IMR-90 (cell line): Measurements from ENCODE around the gene NR1D1. TPM values are rescaled to one million over a fixed set of nuclear protein-coding genes. Genes with fewer than 3 reads are reported as not detected.

ENCODE experiments used
- ATAC-seq: fragments of 200-7000 bp; cut with Tn5 transposase; 2 replicates; pipeline ENCODE4 v1.9.1; 2020; ENCODE audit warnings: low read depth, mild to moderate bottlenecking, moderate library complexity
- BruUV-seq: library from RNA; stranded (reverse); fragments of 400-500 nt; replicated peaks from 2 replicates; lab custom pipeline; 2021; lab: Mats Ljungman, UMichigan
- CTCF ChIA-PET: fragments of 300-600 bp; formaldehyde crosslinking; extraction: SDS; loops from one replicate; lab custom pipeline; 2021; ENCODE audit warnings: antibody characterized with exemption; lab: Yijun Ruan, JAX
- POLR2A ChIA-PET: fragments of 300-600 bp; sonication (Branson Sonifier 250); formaldehyde crosslinking; loops from one replicate; lab custom pipeline; 2022; ENCODE audit warnings: antibody characterized with exemption; ENCODE audit not compliant: unreplicated experiment; lab: Charles Lee
- DNase-seq: peaks from one replicate; pipeline ENCODE4 v3.0.0; 2013
- H2AFZ ChIP-seq: replicated peaks from 2 replicates; pipeline ENCODE3; 2013; ENCODE audit warnings: low read length, mild to moderate bottlenecking; ENCODE audit not compliant: poor library complexity
- H2AK5ac ChIP-seq: 2 replicates; pipeline ENCODE4 v1.6.1; 2013; ENCODE audit warnings: low read depth, low read length, inconsistent platforms
- H2AK9ac ChIP-seq: replicated peaks from 2 replicates; pipeline ENCODE3; 2013; ENCODE audit warnings: mild to moderate bottlenecking, low read depth, low read length, moderate library complexity; ENCODE audit not compliant: poor library complexity
- H2BK120ac ChIP-seq: 2 replicates; pipeline ENCODE4 v1.6.1; 2013; ENCODE audit warnings: low read depth, low read length, inconsistent platforms
- H2BK15ac ChIP-seq: 3 replicates; pipeline ENCODE4 v1.6.1; 2013; ENCODE audit warnings: low read depth, low read length, inconsistent platforms
- H2BK20ac ChIP-seq: 2 replicates; pipeline ENCODE4 v1.6.1; 2013; ENCODE audit warnings: low read depth, mild to moderate bottlenecking, inconsistent platforms, low read length, moderate library complexity
- H2BK5ac ChIP-seq: 2 replicates; pipeline ENCODE4 v1.6.1; 2013; ENCODE audit warnings: mild to moderate bottlenecking, low read depth, low read length, inconsistent platforms; ENCODE audit not compliant: poor library complexity, severe bottlenecking
- H3K14ac ChIP-seq: replicated peaks from 2 replicates; pipeline ENCODE4 v1.6.1; 2013; ENCODE audit warnings: low read depth, low read length, inconsistent platforms
- H3K18ac ChIP-seq: 2 replicates; pipeline ENCODE4 v1.6.1; 2013; ENCODE audit warnings: low read depth, low read length, control low read depth
- H3K23ac ChIP-seq: 2 replicates; pipeline ENCODE4 v1.6.1; 2013; ENCODE audit warnings: low read depth, low read length, inconsistent platforms
- H3K27ac ChIP-seq: 2 replicates; pipeline ENCODE4 v1.5.1; 2013; ENCODE audit warnings: mild to moderate bottlenecking, control low read depth, low read length; ENCODE audit not compliant: insufficient read depth
- H3K27me3 ChIP-seq: 2 replicates; pipeline ENCODE4 v1.6.1; 2013; ENCODE audit warnings: low read length; ENCODE audit not compliant: control insufficient read depth, insufficient read depth
- H3K36me3 ChIP-seq: 2 replicates; pipeline ENCODE4 v1.6.1; 2013; ENCODE audit warnings: low read length, mixed read lengths; ENCODE audit not compliant: control insufficient read depth, insufficient read depth
- H3K4ac ChIP-seq: 2 replicates; pipeline ENCODE4 v1.6.1; 2013; ENCODE audit warnings: low read depth, low read length, inconsistent platforms
- H3K4me1 ChIP-seq: 2 replicates; pipeline ENCODE4 v1.6.1; 2013; ENCODE audit warnings: low read length, mixed read lengths; ENCODE audit not compliant: control insufficient read depth, insufficient read depth
- H3K4me2 ChIP-seq: 2 replicates; pipeline ENCODE4 v1.6.1; 2013; ENCODE audit warnings: low read depth, mild to moderate bottlenecking, control low read depth, low read length, moderate library complexity
- H3K4me3 ChIP-seq: 2 replicates; pipeline ENCODE4 v1.5.1; 2013; ENCODE audit warnings: low read depth, mild to moderate bottlenecking, control low read depth, low read length, moderate library complexity; ENCODE audit not compliant: insufficient read depth
- H3K56ac ChIP-seq: 2 replicates; pipeline ENCODE4 v1.6.1; 2013; ENCODE audit warnings: low read length, inconsistent platforms; ENCODE audit not compliant: insufficient read depth; ENCODE audit errors: extremely low read depth
- H3K79me1 ChIP-seq, 2 experiments: 2 replicates each; pipeline ENCODE4 v1.6.1; 2013; ENCODE audit warnings: low read length in 2 of 2, inconsistent platforms in 1 of 2, low read depth in 1 of 2
- H3K9ac ChIP-seq: 2 replicates; pipeline ENCODE4 v1.6.1; 2013; ENCODE audit warnings: low read depth, low read length, control low read depth
- H3K9me1 ChIP-seq: 2 replicates; pipeline ENCODE4 v1.6.1; 2013; ENCODE audit warnings: low read length, inconsistent platforms; ENCODE audit not compliant: insufficient read depth
- H3K9me3 ChIP-seq: 2 replicates; pipeline ENCODE4 v1.6.1; 2013; ENCODE audit warnings: low read length; ENCODE audit not compliant: control insufficient read depth, insufficient read depth
- H4K20me1 ChIP-seq: 2 replicates; pipeline ENCODE4 v1.6.1; 2013; ENCODE audit warnings: low read length, inconsistent platforms; ENCODE audit not compliant: insufficient read depth
- H4K5ac ChIP-seq: 2 replicates; pipeline ENCODE4 v1.6.1; 2013; ENCODE audit warnings: mild to moderate bottlenecking, low read depth, low read length, control low read depth
- H4K8ac ChIP-seq, 2 experiments: 2 replicates each; pipeline ENCODE4 v1.6.1; 2013; ENCODE audit warnings: low read depth in 2 of 2, low read length in 2 of 2, control low read depth in 1 of 2, inconsistent platforms in 1 of 2
- H4K91ac ChIP-seq: 2 replicates; pipeline ENCODE4 v1.6.1; 2013; ENCODE audit warnings: low read depth, low read length, inconsistent platforms; ENCODE audit not compliant: insufficient read depth
- BHLHE40 ChIP-seq: fragments of 150-350 bp; IDR thresholded peaks from 2 replicates; pipeline ENCODE4 v1.6.1; 2016; ENCODE audit warnings: mild to moderate bottlenecking, low read depth, low read length
- CEBPB ChIP-seq: IDR thresholded peaks from 2 replicates; pipeline ENCODE4 v1.6.1; 2012; ENCODE audit warnings: low read depth, low read length, improper control_type of control experiment
- CHD1 ChIP-seq: IDR thresholded peaks from 2 replicates; pipeline ENCODE4 v1.6.1; 2012; ENCODE audit warnings: low read depth, low read length, improper control_type of control experiment
- CTCF ChIP-seq: conservative IDR thresholded peaks from 2 replicates; pipeline ENCODE4 v1.5.1; 2012; ENCODE audit warnings: mild to moderate bottlenecking, low read depth, low read length, improper control_type of control experiment
- ELK1 ChIP-seq: fragments of 150-350 bp; IDR thresholded peaks from 2 replicates; pipeline ENCODE4 v1.6.1; 2016; ENCODE audit warnings: low read depth, mild to moderate bottlenecking, low read length, moderate library complexity, borderline replicate concordance
- FOS ChIP-seq: fragments of 150-350 bp; IDR thresholded peaks from 2 replicates; pipeline ENCODE4 v1.6.1; 2016; ENCODE audit warnings: low read depth, low read length
- MAFK ChIP-seq: IDR thresholded peaks from 2 replicates; pipeline ENCODE4 v1.6.1; 2012; ENCODE audit warnings: low read depth, low read length, improper control_type of control experiment
- MAZ ChIP-seq: IDR thresholded peaks from 2 replicates; pipeline ENCODE4 v1.6.1; 2012; ENCODE audit warnings: low read depth, mild to moderate bottlenecking, low read length, improper control_type of control experiment, moderate library complexity, borderline replicate concordance
- MXI1 ChIP-seq: IDR thresholded peaks from 2 replicates; pipeline ENCODE4 v1.6.1; 2012; ENCODE audit warnings: low read depth, mild to moderate bottlenecking, low read length, moderate library complexity, borderline replicate concordance
- NFE2L2 ChIP-seq: fragments of 150-350 bp; IDR thresholded peaks from 2 replicates; pipeline ENCODE4 v1.6.1; 2016; ENCODE audit warnings: low read depth, mild to moderate bottlenecking, low read length
- POLR2A ChIP-seq: IDR thresholded peaks from 2 replicates; pipeline ENCODE4 v1.6.1; 2012; ENCODE audit warnings: mild to moderate bottlenecking, low read depth, low read length
- RAD21 ChIP-seq: IDR thresholded peaks from 2 replicates; pipeline ENCODE4 v1.6.1; 2012; ENCODE audit warnings: low read length, improper control_type of control experiment
- RCOR1 ChIP-seq: IDR thresholded peaks from 2 replicates; pipeline ENCODE4 v1.6.1; 2012; ENCODE audit warnings: mild to moderate bottlenecking, low read length, improper control_type of control experiment; ENCODE audit not compliant: insufficient replicate concordance
- RFX5 ChIP-seq: IDR thresholded peaks from 2 replicates; pipeline ENCODE4 v1.8.0; 2012; ENCODE audit warnings: low read depth, mild to moderate bottlenecking, low read length, moderate library complexity
- SMC3 ChIP-seq: fragments of 150-350 bp; IDR thresholded peaks from 2 replicates; pipeline ENCODE4 v1.6.1; 2016; ENCODE audit warnings: low read depth, mild to moderate bottlenecking, antibody characterized with exemption, low read length, moderate library complexity
- USF2 ChIP-seq: fragments of 150-350 bp; IDR thresholded peaks from 2 replicates; pipeline ENCODE4 v1.6.1; 2017; ENCODE audit warnings: mild to moderate bottlenecking, antibody characterized with exemption, low read length, low read depth
- WGBS, 2 experiments: methylation state at CpG; one replicate each; pipeline versions ENCODE4 v1.1.5 to v1.1.7; 2013; ENCODE audit warnings: missing lambda C conversion rate in 2 of 2; ENCODE audit not compliant: insufficient read length in 1 of 2; ENCODE audit errors: extremely low coverage in 2 of 2; 5-methylcytosine and 5-hydroxymethylcytosine counted together
- dilution Hi-C: fragments of 300-500 bp; cut with HindIII; formaldehyde crosslinking; loops from one replicate; pipeline ENCODE4 v1.14.3; 2018; ENCODE audit warnings: low sequenced_read_pairs; ENCODE audit not compliant: unreplicated experiment
- in situ Hi-C: fragments of 300-500 bp; cut with MboI; formaldehyde crosslinking; loops from 3 replicates; pipeline ENCODE4 v1.14.3; 2019; ENCODE audit warnings: low sequenced_read_pairs, inconsistent platforms, mixed read lengths
- intact Hi-C: fragments of 100-400 bp; cut with micrococcal nuclease; formaldehyde crosslinking; loops from 2 replicates; pipeline ENCODE4 v1.10.0; 2022
- polyA plus RNA-seq, 3 experiments: library from polyadenylated mRNA; depleted of rRNA; stranded (reverse); fragments of >200 nt; gene quantifications; 2 replicates each; pipeline ENCODE4 v1.2.3, GENCODE V29; 2012; ENCODE audit warnings: low replicate concordance in 1 of 3
- total RNA-seq: library from RNA; depleted of rRNA; stranded (reverse); fragments of >200 nt; gene quantifications from 2 replicates; pipeline ENCODE4 v1.2.3, GENCODE V29; 2012

NR1D1 gene
- total and polyA plus RNA-seq, 2 of the 4 experiments (the other 2 are of a cell fraction), result 0.36 to 7.2 TPM

GRCh38 chr17:40068129-40068581 is 32.2 kb downstream of the NR1D1 start:
- 54% methylated on average over 2 of the region's 4 CpGs; no CpG with 5 or more reads in 1 of the 2 experiments for WGBS, 2 experiments
- intact Hi-C loops, result loop anchor here (2.0 kb wide), 1 partner anchor 43 kb away; no protein-coding TSS in a partner anchor
- TF ChIP-seq CTCF (no peak), RCOR1 (no peak), MXI1 (no peak), CEBPB (no peak), RAD21 (no peak), ELK1 (no peak), FOS (no peak), CHD1 (no peak), SMC3 (no peak), MAFK (no peak), NFE2L2 (no peak), MAZ (no peak), RFX5 (no peak), POLR2A (no peak), BHLHE40 (no peak), USF2 (no peak)
- Histone ChIP-seq H4K20me1 (peaks cover 35% of the 10 kb centered on the region), H3K9me1 (peaks cover 52% of the 10 kb centered on the region), H3K9ac (peak overlapping the region; percentile 40), H2AK5ac (peak overlapping the region; percentile 91), H3K4me1 (peaks cover 61% of the 10 kb centered on the region), H2BK20ac (peak overlapping the region; percentile 88), H3K56ac (peak overlapping the region; percentile 64; the same call in 1 of the 2 replicates), H3K27ac (peak overlapping the region; percentile 25), H3K9me3 (no peaks in the 10 kb centered on the region), H3K14ac (peak overlapping the region; percentile 86), H3K18ac (peak overlapping the region; percentile 56), H4K8ac (peak overlapping the region; percentile 33 to 99), H3K4ac (peak overlapping the region; percentile 96), H3K4me3 (no peak overlapping the region), H2AFZ (peak overlapping the region; percentile 95), H2BK15ac (peak overlapping the region; percentile 55), H2BK120ac (peak overlapping the region; percentile 82), H4K91ac (peak overlapping the region; percentile 81), H3K36me3 (no peaks in the 10 kb centered on the region), H3K23ac (peak overlapping the region; percentile 95), H3K4me2 (peak overlapping the region; percentile 90), H4K5ac (peak overlapping the region; percentile 27), H3K79me1 (peaks cover 38 to 91% of the 10 kb centered on the region in 2 experiments), H2AK9ac (peak overlapping the region; percentile 97), H3K27me3 (no peaks in the 10 kb centered on the region), H2BK5ac (peak overlapping the region; percentile 65)
- CTCF ChIA-PET, result no interaction called here
- dilution Hi-C loops, result no loop called here
- ATAC-seq (no peak), DNase-seq (no peak)
- BruUV-seq, result no TSS peak
- in situ Hi-C loops, result no loop called here
- POLR2A ChIA-PET, result no interaction called here
